Measurements from ENCODE around the gene PHGDH. TPM values are rescaled to one million over a fixed set of nuclear protein-coding genes. Genes with fewer than 3 reads are reported as not detected.

PHGDH gene
- total and polyA plus RNA-seq, 2 donors (not counting 3 experiments of a cell fraction or from before 2014, with no cell fraction given) = 37.9 to 120 TPM

- H4K20me1 ChIP-seq (replicated peaks; ENCODE audit: control insufficient read depth, extremely low read depth, insufficient read depth, low read length) = no peaks in the 10 kb centered on the region
- no peaks in the 10 kb centered on the region for H3K9me3 ChIP-seq (replicated peaks; ENCODE audit: control insufficient read depth, insufficient read depth, low read length)
Measured at GRCh38 chr1:119781434-119782210, 69.9 kb downstream of the PHGDH start.

More at GRCh38 chr1:119781434-119782210, 69.9 kb downstream of the PHGDH start:
- DNase-seq (ENCODE audit: low read depth, low spot score) (no peak), FAIRE-seq (no peak)
- no peak overlapping the region for H2AFZ ChIP-seq (ENCODE audit: low read depth, low read length)
- H3K27ac ChIP-seq (ENCODE audit: insufficient read depth, low read depth, low read length) = no peak overlapping the region
- no peak for TF ChIP-seq POLR2AphosphoS5 (IDR thresholded peaks at IDR 0.05; ENCODE audit: insufficient read depth, low read depth, low read length)
- TF ChIP-seq, protein P1, sequence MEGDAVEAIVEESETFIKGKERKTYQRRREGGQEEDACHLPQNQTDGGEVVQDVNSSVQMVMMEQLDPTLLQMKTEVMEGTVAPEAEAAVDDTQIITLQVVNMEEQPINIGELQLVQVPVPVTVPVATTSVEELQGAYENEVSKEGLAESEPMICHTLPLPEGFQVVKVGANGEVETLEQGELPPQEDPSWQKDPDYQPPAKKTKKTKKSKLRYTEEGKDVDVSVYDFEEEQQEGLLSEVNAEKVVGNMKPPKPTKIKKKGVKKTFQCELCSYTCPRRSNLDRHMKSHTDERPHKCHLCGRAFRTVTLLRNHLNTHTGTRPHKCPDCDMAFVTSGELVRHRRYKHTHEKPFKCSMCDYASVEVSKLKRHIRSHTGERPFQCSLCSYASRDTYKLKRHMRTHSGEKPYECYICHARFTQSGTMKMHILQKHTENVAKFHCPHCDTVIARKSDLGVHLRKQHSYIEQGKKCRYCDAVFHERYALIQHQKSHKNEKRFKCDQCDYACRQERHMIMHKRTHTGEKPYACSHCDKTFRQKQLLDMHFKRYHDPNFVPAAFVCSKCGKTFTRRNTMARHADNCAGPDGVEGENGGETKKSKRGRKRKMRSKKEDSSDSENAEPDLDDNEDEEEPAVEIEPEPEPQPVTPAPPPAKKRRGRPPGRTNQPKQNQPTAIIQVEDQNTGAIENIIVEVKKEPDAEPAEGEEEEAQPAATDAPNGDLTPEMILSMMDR (IDR thresholded peaks at IDR 0.05; ENCODE audit: extremely low read depth in 1 of 2, insufficient read depth in 1 of 2, low read depth in 1 of 2, low read length in 2 of 2) = no peak
- ChIA-PET POLR2A (no interaction called here), CTCF (interaction anchor here (2.9 kb wide), 1 partner anchor 27 kb away, joined by 11 read pairs; no protein-coding TSS in a partner anchor)
- H3K79me2 ChIP-seq (ENCODE audit: control insufficient read depth, insufficient read depth, low read length) = no peaks in the 10 kb centered on the region
- peaks cover 8 to 15% of the 10 kb centered on the region in 2 experiments for H3K27me3 ChIP-seq (ENCODE audit: control insufficient read depth in 2 of 2, insufficient read depth in 2 of 2, low read length in 2 of 2)
- H3K9ac ChIP-seq (replicated peaks; ENCODE audit: extremely low read depth, insufficient read depth, low read length) = no peak overlapping the region
- no peak overlapping the region for H3K4me3 ChIP-seq (replicated peaks in 1 of 3; ENCODE audit: insufficient read depth in 1 of 3, low read depth in 1 of 3, low read length in 3 of 3)
- BruUV-seq (replicated peaks) = no TSS peak
- H3K4me2 ChIP-seq (ENCODE audit: insufficient read depth, low read length) = no peak overlapping the region
- H3K36me3 ChIP-seq (ENCODE audit: control insufficient read depth in 2 of 2, extremely low read depth in 1 of 2, insufficient read depth in 2 of 2, low read length in 2 of 2) = no peaks in the 10 kb centered on the region
- no peaks in the 10 kb centered on the region for H3K9me1 ChIP-seq (replicated peaks; ENCODE audit: control insufficient read depth, extremely low read depth, insufficient read depth, low read length)
- dilution Hi-C loops (cut with MboI; ENCODE audit: extremely low pct_ligation_motif_present, low sequenced_read_pairs) (no loop called here), intact Hi-C loops (cut with micrococcal nuclease) (no loop called here)
- H3K4me1 ChIP-seq (ENCODE audit: control insufficient read depth, extremely low read depth, insufficient read depth, low read length) = no peaks in the 10 kb centered on the region
